ENCODE results near the gene SPAST.

DNA sequence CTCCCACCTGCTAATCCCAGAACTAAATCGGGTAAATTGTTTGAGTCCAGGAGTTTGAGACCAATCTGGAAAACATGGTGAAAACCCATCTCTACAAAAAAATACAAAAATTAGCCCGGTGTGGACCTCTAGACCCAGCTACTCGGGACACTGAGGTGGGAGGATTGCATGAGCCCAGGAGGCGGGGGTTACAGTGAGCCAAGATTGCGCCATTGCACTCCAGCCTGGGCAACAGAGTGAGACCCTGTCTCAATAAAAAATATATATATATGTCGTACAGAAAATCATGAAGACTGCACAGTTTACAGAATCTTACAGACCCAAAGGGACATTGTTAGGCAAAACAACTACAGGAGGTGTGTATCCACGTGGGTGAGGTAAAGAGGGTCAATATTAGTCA lies 19.8 kb upstream of the SPAST start:
- TF ChIP-seq, protein P1, sequence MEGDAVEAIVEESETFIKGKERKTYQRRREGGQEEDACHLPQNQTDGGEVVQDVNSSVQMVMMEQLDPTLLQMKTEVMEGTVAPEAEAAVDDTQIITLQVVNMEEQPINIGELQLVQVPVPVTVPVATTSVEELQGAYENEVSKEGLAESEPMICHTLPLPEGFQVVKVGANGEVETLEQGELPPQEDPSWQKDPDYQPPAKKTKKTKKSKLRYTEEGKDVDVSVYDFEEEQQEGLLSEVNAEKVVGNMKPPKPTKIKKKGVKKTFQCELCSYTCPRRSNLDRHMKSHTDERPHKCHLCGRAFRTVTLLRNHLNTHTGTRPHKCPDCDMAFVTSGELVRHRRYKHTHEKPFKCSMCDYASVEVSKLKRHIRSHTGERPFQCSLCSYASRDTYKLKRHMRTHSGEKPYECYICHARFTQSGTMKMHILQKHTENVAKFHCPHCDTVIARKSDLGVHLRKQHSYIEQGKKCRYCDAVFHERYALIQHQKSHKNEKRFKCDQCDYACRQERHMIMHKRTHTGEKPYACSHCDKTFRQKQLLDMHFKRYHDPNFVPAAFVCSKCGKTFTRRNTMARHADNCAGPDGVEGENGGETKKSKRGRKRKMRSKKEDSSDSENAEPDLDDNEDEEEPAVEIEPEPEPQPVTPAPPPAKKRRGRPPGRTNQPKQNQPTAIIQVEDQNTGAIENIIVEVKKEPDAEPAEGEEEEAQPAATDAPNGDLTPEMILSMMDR (IDR thresholded peaks at IDR 0.05): no peak
- TF ChIP-seq EZH2phosphoT487 (IDR thresholded peaks at IDR 0.05): no peak

Measured in neural progenitor cell (in vitro differentiated cells).